H9 (cell line): ENCODE measurements around the gene TECPR2. TPM values are rescaled to one million over a fixed set of nuclear protein-coding genes. Genes with fewer than 3 reads are reported as not detected.
"Not testable (repeated sequence)": the region's sequence is repeated elsewhere in the genome, so short reads cannot be mapped to it uniquely, and the experiment has no call there.

ENCODE experiments used
- DNase-seq: peaks from one replicate; pipeline ENCODE4 v3.0.0-alpha.2; 2017
- H2AFZ ChIP-seq: one replicate; pipeline ENCODE4 v1.6.1; 2013; ENCODE audit warnings: mild to moderate bottlenecking, low read length, control low read depth, moderate library complexity
- H2AK5ac ChIP-seq: 2 replicates; pipeline ENCODE4 v1.6.1; 2013; ENCODE audit warnings: low read length, control low read depth, mixed read lengths; ENCODE audit not compliant: insufficient read length
- H2BK120ac ChIP-seq: one replicate; pipeline ENCODE4 v1.6.1; 2013; ENCODE audit warnings: low read depth, mild to moderate bottlenecking, low read length, control low read depth, inconsistent platforms; ENCODE audit not compliant: poor library complexity, severe bottlenecking
- H2BK12ac ChIP-seq: 2 replicates; pipeline ENCODE4 v1.6.1; 2013; ENCODE audit warnings: low read length, control low read depth, mixed read lengths, low read depth; ENCODE audit not compliant: insufficient read length
- H2BK15ac ChIP-seq: 2 replicates; pipeline ENCODE4 v1.6.1; 2013; ENCODE audit warnings: low read depth, low read length, control low read depth
- H2BK20ac ChIP-seq: one replicate; pipeline ENCODE4 v1.6.1; 2013; ENCODE audit warnings: low read depth, mild to moderate bottlenecking, low read length, control low read depth, inconsistent platforms; ENCODE audit not compliant: poor library complexity, severe bottlenecking
- H2BK5ac ChIP-seq: 2 replicates; pipeline ENCODE4 v1.6.1; 2013; ENCODE audit warnings: low read length, control low read depth, mixed read lengths; ENCODE audit not compliant: insufficient read length
- H3K14ac ChIP-seq: 2 replicates; pipeline ENCODE4 v1.6.1; 2013; ENCODE audit warnings: low read length, control low read depth; ENCODE audit not compliant: insufficient read depth
- H3K18ac ChIP-seq: 2 replicates; pipeline ENCODE4 v1.6.1; 2013; ENCODE audit warnings: low read depth, mild to moderate bottlenecking, mixed read lengths, low read length, control low read depth; ENCODE audit not compliant: insufficient read length
- H3K23ac ChIP-seq: 2 replicates; pipeline ENCODE4 v1.6.1; 2013; ENCODE audit warnings: low read length, control low read depth, mixed read lengths, low read depth; ENCODE audit not compliant: insufficient read length
- H3K23me2 ChIP-seq: 2 replicates; pipeline ENCODE4 v1.6.1; 2013; ENCODE audit warnings: low read depth, mild to moderate bottlenecking, mixed read lengths, low read length, control low read depth; ENCODE audit not compliant: insufficient read length, poor library complexity, severe bottlenecking
- H3K27ac ChIP-seq: 2 replicates; pipeline ENCODE4 v1.5.1; 2013; ENCODE audit warnings: low read length, control low read depth, mixed read lengths, low read depth; ENCODE audit not compliant: insufficient read length
- H3K27me3 ChIP-seq: 2 replicates; pipeline ENCODE4 v1.6.1; 2013; ENCODE audit warnings: low read length, control low read depth, inconsistent platforms; ENCODE audit not compliant: insufficient read depth
- H3K4ac ChIP-seq: 2 replicates; pipeline ENCODE4 v1.6.1; 2013; ENCODE audit warnings: low read depth, mild to moderate bottlenecking, control low read depth, inconsistent platforms, low read length, moderate library complexity
- H3K4me1 ChIP-seq: 2 replicates; pipeline ENCODE4 v1.6.1; 2013; ENCODE audit warnings: low read length, control low read depth, inconsistent platforms; ENCODE audit not compliant: insufficient read depth
- H3K4me2 ChIP-seq: 2 replicates; pipeline ENCODE4 v1.6.1; 2013; ENCODE audit warnings: low read length, control low read depth, mixed read lengths; ENCODE audit not compliant: insufficient read length, insufficient read depth
- H3K56ac ChIP-seq: 2 replicates; pipeline ENCODE4 v1.6.1; 2013; ENCODE audit warnings: low read depth, mild to moderate bottlenecking, mixed read lengths, low read length, control low read depth; ENCODE audit not compliant: insufficient read length
- H3K79me1 ChIP-seq: 2 replicates; pipeline ENCODE4 v1.6.1; 2013; ENCODE audit warnings: low read depth, mild to moderate bottlenecking, moderate library complexity, low read length, control low read depth, inconsistent platforms; ENCODE audit not compliant: insufficient read depth, poor library complexity, severe bottlenecking
- H3K79me2 ChIP-seq: 2 replicates; pipeline ENCODE4 v1.6.1; 2013; ENCODE audit warnings: low read length, control low read depth, inconsistent platforms; ENCODE audit not compliant: insufficient read depth
- H3K9ac ChIP-seq: 2 replicates; pipeline ENCODE4 v1.6.1; 2013; ENCODE audit warnings: low read length, control low read depth, mixed read lengths; ENCODE audit not compliant: insufficient read length; ENCODE audit errors: extremely low read depth
- H3K9me3 ChIP-seq: one replicate; pipeline ENCODE4 v1.6.1; 2013; ENCODE audit warnings: low read depth, low read length, inconsistent platforms; ENCODE audit not compliant: control insufficient read depth
- H3T11ph ChIP-seq: one replicate; pipeline ENCODE4 v1.6.1; 2013; ENCODE audit warnings: mild to moderate bottlenecking, low read length, control low read depth, inconsistent platforms
- H4K20me1 ChIP-seq: one replicate; pipeline ENCODE4 v1.6.1; 2013; ENCODE audit not compliant: control insufficient read depth, insufficient read length, insufficient read depth
- H4K5ac ChIP-seq: 2 replicates; pipeline ENCODE4 v1.6.1; 2013; ENCODE audit warnings: low read depth, mild to moderate bottlenecking, mixed read lengths, low read length, control low read depth; ENCODE audit not compliant: insufficient read length
- H4K8ac ChIP-seq: replicated peaks from 2 replicates; pipeline ENCODE4 v1.6.1; 2013; ENCODE audit warnings: low read length, control low read depth, mixed read lengths, low read depth; ENCODE audit not compliant: insufficient read length
- H4K91ac ChIP-seq: 2 replicates; pipeline ENCODE4 v1.6.1; 2013; ENCODE audit warnings: low read depth, mild to moderate bottlenecking, moderate library complexity, mixed read lengths, low read length, control low read depth; ENCODE audit not compliant: insufficient read length
- H3K27ac Mint-ChIP-seq, 3 experiments: 2 replicates in 2 of 3; 3 replicates in 1 of 3; pipeline ENCODE4 v1.8.0; 2020 to 2021; ENCODE audit warnings: mixed read lengths in 3 of 3, mild to moderate bottlenecking in 1 of 3, moderate library complexity in 1 of 3
- H3K27me3 Mint-ChIP-seq: 2 replicates; pipeline ENCODE4 v1.8.0; 2021; ENCODE audit warnings: low read depth, mild to moderate bottlenecking, moderate library complexity, mixed read lengths
- H3K36me3 Mint-ChIP-seq, 3 experiments: 2 replicates in 2 of 3; 3 replicates in 1 of 3; pipeline ENCODE4 v1.8.0; 2020 to 2021; ENCODE audit warnings: low read depth in 3 of 3, mixed read lengths in 3 of 3; ENCODE audit not compliant: insufficient read depth in 1 of 3
- H3K4me1 Mint-ChIP-seq, 2 experiments: 2 replicates each; pipeline ENCODE4 v1.8.0; 2020; ENCODE audit warnings: mixed read lengths in 2 of 2
- H3K4me3 Mint-ChIP-seq, 2 experiments: 2 replicates in 1 of 2; 3 replicates in 1 of 2; pipeline ENCODE4 v1.8.0; 2020 to 2021; ENCODE audit warnings: mild to moderate bottlenecking in 2 of 2, mixed read lengths in 2 of 2, moderate library complexity in 1 of 2
- H3K9me3 Mint-ChIP-seq, 2 experiments: 2 replicates in 1 of 2; 3 replicates in 1 of 2; pipeline ENCODE4 v1.8.0; 2020; ENCODE audit warnings: mild to moderate bottlenecking in 2 of 2, mixed read lengths in 2 of 2, moderate library complexity in 1 of 2
- CTCF ChIP-seq: fragments of 200-600 bp; sonication (generic); conservative IDR thresholded peaks from 3 replicates; pipeline ENCODE4 v1.8.0; 2021; ENCODE audit warnings: antibody characterized with exemption, mild to moderate bottlenecking
- WGBS: extraction: QIAGEN DNeasy Blood & Tissue Kit; methylation state at CpG from one replicate; pipeline ENCODE4 v1.1.7; 2013; ENCODE audit warnings: missing lambda C conversion rate, low lambda C conversion rate, mixed read lengths; ENCODE audit not compliant: insufficient read length; ENCODE audit errors: extremely low coverage; 5-methylcytosine and 5-hydroxymethylcytosine counted together
- total RNA-seq: library from RNA; stranded (reverse); gene quantifications from 2 replicates; pipeline ENCODE4 v1.2.1, GENCODE V29; 2021

Gene TECPR2
- total RNA-seq, 1 experiment from 2014 or later, result 15.4 TPM

- no peaks in the 10 kb centered on the region for H4K20me1 ChIP-seq
- DNase-seq, result no peak
- H3K4me1 ChIP-seq, result no peaks in the 10 kb centered on the region
- no CpG with 5 or more reads among the region's 14 CpGs for WGBS
- H4K8ac ChIP-seq, result no peak overlapping the region
- H3K4me1 Mint-ChIP-seq, result peaks cover 4 to 8% of the 10 kb centered on the region in 2 experiments
- no peaks in the 10 kb centered on the region for H3K23me2 ChIP-seq
- H3K79me1 ChIP-seq, result no peaks in the 10 kb centered on the region
- no peak overlapping the region for H3K4ac ChIP-seq
- H3K56ac ChIP-seq, result no peak overlapping the region
- H2BK5ac ChIP-seq, result no peak overlapping the region
- H3K4me3 Mint-ChIP-seq, result no peak overlapping the region
- no peak overlapping the region for H4K5ac ChIP-seq
- no peak overlapping the region for H3K14ac ChIP-seq
- H3K4me2 ChIP-seq, result no peak overlapping the region
- no peak overlapping the region for H3K9ac ChIP-seq
- H2BK20ac ChIP-seq, result no peak overlapping the region
- H3T11ph ChIP-seq, result no peak overlapping the region
- H3K27ac Mint-ChIP-seq, result no peak overlapping the region; a peak in 1 of 7 replicates
- H3K36me3 Mint-ChIP-seq, result peaks cover 3 to 12% (median 4%) of the 10 kb centered on the region in 3 experiments; a peak in 6 of 7 replicates
- no peak overlapping the region for H2BK15ac ChIP-seq
- no peak overlapping the region for H2AFZ ChIP-seq
- no peak overlapping the region for H3K23ac ChIP-seq
- no peak overlapping the region for H3K18ac ChIP-seq
- H3K9me3 ChIP-seq, result no peaks in the 10 kb centered on the region
- no peak overlapping the region for H2AK5ac ChIP-seq
- H3K27me3 Mint-ChIP-seq, result no peaks in the 10 kb centered on the region
- no peak overlapping the region for H3K27ac ChIP-seq
- H3K9me3 Mint-ChIP-seq, result no peaks in the 10 kb centered on the region
- no peaks in the 10 kb centered on the region for H3K79me2 ChIP-seq
- no peak overlapping the region for H4K91ac ChIP-seq
- H3K27me3 ChIP-seq, result no peaks in the 10 kb centered on the region
- no peak overlapping the region for H2BK120ac ChIP-seq
- TF ChIP-seq CTCF, result no peak
- H2BK12ac ChIP-seq, result no peak overlapping the region
These were observed 36.2 kb upstream of the TECPR2 start for GRCh38 chr14:102326583-102326982.

DNA sequence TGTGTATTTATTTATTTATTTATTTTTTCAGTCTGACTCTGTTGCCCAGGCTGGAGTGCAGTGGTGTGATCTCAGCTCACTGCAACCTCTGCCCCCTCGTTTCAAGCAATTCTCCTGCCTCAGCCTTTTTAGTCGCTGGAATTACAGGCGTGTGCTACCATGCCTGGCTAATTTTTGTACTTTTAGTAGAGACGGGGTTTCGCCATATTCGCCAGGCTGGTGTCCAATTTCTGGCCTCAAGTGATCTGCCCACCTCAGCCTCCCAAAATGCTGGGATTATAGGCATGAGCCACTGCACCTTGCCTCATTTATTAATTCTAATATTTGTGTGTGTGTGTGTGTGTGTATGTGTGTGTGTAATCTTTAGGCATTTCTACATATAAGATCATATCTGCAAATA, 33.4 kb upstream of the TECPR2 start:
- H3K79me1 ChIP-seq, result not testable (repeated sequence)

More for the DNA sequence above, 33.4 kb upstream of the TECPR2 start:
- not testable (repeated sequence) for DNase-seq, H3K79me2 ChIP-seq, H2BK120ac ChIP-seq, H4K20me1 ChIP-seq, H3K27ac ChIP-seq, H4K91ac ChIP-seq, H3K4me3 Mint-ChIP-seq, H3K9me3 Mint-ChIP-seq, H3K27me3 Mint-ChIP-seq, H2AFZ ChIP-seq, H3K23ac ChIP-seq, H3K4me1 Mint-ChIP-seq, H2BK12ac ChIP-seq, H3K14ac ChIP-seq, H3K9me3 ChIP-seq, H3K4me2 ChIP-seq, H2AK5ac ChIP-seq, H4K8ac ChIP-seq, H3K23me2 ChIP-seq, H3K18ac ChIP-seq, H2BK15ac ChIP-seq, H3K4ac ChIP-seq, H3K27ac Mint-ChIP-seq, H4K5ac ChIP-seq, H3K4me1 ChIP-seq, H2BK5ac ChIP-seq, H3K9ac ChIP-seq, H3K56ac ChIP-seq, H2BK20ac ChIP-seq, H3K27me3 ChIP-seq, H3T11ph ChIP-seq
- H3K36me3 Mint-ChIP-seq, result peaks cover 4 to 26% (median 14%) of the 10 kb centered on the region in 3 experiments; a peak in 6 of 7 replicates
- WGBS, result no CpG with 5 or more reads among the region's 6 CpGs
